ENCODE measurements around the gene MCC. TPM values are rescaled to one million over a fixed set of nuclear protein-coding genes. Genes with fewer than 3 reads are reported as not detected.

MCC gene
- total RNA-seq, 1 donor from 2014 or later = 18.9 TPM

GRCh38 chr5:113190347-113190746 is 297.9 kb downstream of the MCC start:
- DNase-seq (ENCODE audit: low spot score, unreplicated experiment) = no peak
- H3K27ac Mint-ChIP-seq = no peak overlapping the region
- H3K4me3 Mint-ChIP-seq (ENCODE audit: low read depth) = no peak overlapping the region
- peaks cover 10% of the 10 kb centered on the region for H3K36me3 Mint-ChIP-seq (ENCODE audit: insufficient read depth)
- H3K4me1 Mint-ChIP-seq (ENCODE audit: low read depth) = peaks cover 9% of the 10 kb centered on the region
- no peak for TF ChIP-seq CTCF (IDR thresholded peaks at IDR 0.05; ENCODE audit: unreplicated experiment)
- no peaks in the 10 kb centered on the region for H3K27me3 Mint-ChIP-seq
- H3K9me3 Mint-ChIP-seq (ENCODE audit: low read depth) = peaks cover 12% of the 10 kb centered on the region

- no peak for DNase-seq (ENCODE audit: low spot score, unreplicated experiment)
- H3K4me1 Mint-ChIP-seq (ENCODE audit: low read depth) = peaks cover 13% of the 10 kb centered on the region
- no peak overlapping the region for H3K4me3 Mint-ChIP-seq (ENCODE audit: low read depth)
- peaks cover 9% of the 10 kb centered on the region for H3K36me3 Mint-ChIP-seq (ENCODE audit: insufficient read depth)
- no peak for TF ChIP-seq CTCF (IDR thresholded peaks at IDR 0.05; ENCODE audit: unreplicated experiment)
- no peak overlapping the region for H3K27ac Mint-ChIP-seq
- peaks cover 12% of the 10 kb centered on the region for H3K9me3 Mint-ChIP-seq (ENCODE audit: low read depth)
- H3K27me3 Mint-ChIP-seq = no peaks in the 10 kb centered on the region
These were observed 299.0 kb downstream of the MCC start for GRCh38 chr5:113189291-113189690.

- Mint-ChIP-seq H3K9me3 (ENCODE audit: low read depth) (peaks cover 7% of the 10 kb centered on the region), H3K4me1 (ENCODE audit: low read depth) (peaks cover 13% of the 10 kb centered on the region), H3K27me3 (no peaks in the 10 kb centered on the region), H3K27ac (peak overlapping the region; percentile 45), H3K4me3 (ENCODE audit: low read depth) (no peak overlapping the region), H3K36me3 (ENCODE audit: insufficient read depth) (peaks cover 6% of the 10 kb centered on the region)
- DNase-seq (ENCODE audit: low spot score, unreplicated experiment) = no peak
- TF ChIP-seq CTCF (IDR thresholded peaks at IDR 0.05; ENCODE audit: unreplicated experiment) = no peak
These were observed 299.8 kb downstream of the MCC start for GRCh38 chr5:113188436-113188835.

- H3K27ac Mint-ChIP-seq = no peak overlapping the region
- H3K27me3 Mint-ChIP-seq = no peaks in the 10 kb centered on the region
- peaks cover 13% of the 10 kb centered on the region for H3K4me1 Mint-ChIP-seq (ENCODE audit: low read depth)
- DNase-seq (ENCODE audit: low spot score, unreplicated experiment) = no peak
- H3K4me3 Mint-ChIP-seq (ENCODE audit: low read depth) = no peak overlapping the region
- peaks cover 1% of the 10 kb centered on the region for H3K9me3 Mint-ChIP-seq (ENCODE audit: low read depth)
- H3K36me3 Mint-ChIP-seq (ENCODE audit: insufficient read depth) = peaks cover under 1% of the 10 kb centered on the region
- TF ChIP-seq CTCF (IDR thresholded peaks at IDR 0.05; ENCODE audit: unreplicated experiment) = no peak
These were observed 300.3 kb downstream of the MCC start for GRCh38 chr5:113187906-113188305.

- H3K4me3 Mint-ChIP-seq (ENCODE audit: low read depth) = no peak overlapping the region
- H3K4me1 Mint-ChIP-seq (ENCODE audit: low read depth) = peaks cover 13% of the 10 kb centered on the region
- DNase-seq (ENCODE audit: low spot score, unreplicated experiment) = no peak
- H3K27me3 Mint-ChIP-seq = no peaks in the 10 kb centered on the region
- no peaks in the 10 kb centered on the region for H3K9me3 Mint-ChIP-seq (ENCODE audit: low read depth)
- no peaks in the 10 kb centered on the region for H3K36me3 Mint-ChIP-seq (ENCODE audit: insufficient read depth)
- H3K27ac Mint-ChIP-seq = no peak overlapping the region
- no peak for TF ChIP-seq CTCF (IDR thresholded peaks at IDR 0.05; ENCODE audit: unreplicated experiment)
These were observed 302.2 kb downstream of the MCC start for GRCh38 chr5:113186061-113186460.

All from progenitor cell of endocrine pancreas (in vitro differentiated cells).